Loucy (cell line): ENCODE data around the gene WNT5A.

Source experiments
- H2AFZ ChIP-seq: fragments of 200-600 bp; sonication (generic); 2 replicates; pipeline ENCODE4 v1.6.0; 2016; ENCODE audit warnings: antibody characterized with exemption, mild to moderate bottlenecking, low read length, moderate library complexity
- H3F3A ChIP-seq: fragments of 200-600 bp; 2 replicates; pipeline ENCODE4 v1.6.0; 2016; ENCODE audit warnings: antibody characterized with exemption, low read depth, mild to moderate bottlenecking
- H3K27me3 ChIP-seq: fragments of 200-600 bp; sonication (generic); 2 replicates; pipeline ENCODE4 v1.6.1; 2014; ENCODE audit warnings: low read length, mild to moderate bottlenecking; ENCODE audit not compliant: insufficient read depth, poor library complexity, severe bottlenecking
- H3K36me3 ChIP-seq: fragments of 200-600 bp; sonication (generic); 2 replicates; pipeline ENCODE4 v1.6.1; 2016; ENCODE audit warnings: low read length; ENCODE audit not compliant: insufficient read depth
- H3K4me1 ChIP-seq: fragments of 200-600 bp; sonication (generic); 2 replicates; pipeline ENCODE4 v1.5.1; 2014; ENCODE audit warnings: low read length, mild to moderate bottlenecking; ENCODE audit not compliant: insufficient read depth, poor library complexity, severe bottlenecking
- H3K4me2 ChIP-seq: fragments of 200-600 bp; sonication (generic); 2 replicates; pipeline ENCODE4 v1.6.0; 2014; ENCODE audit warnings: antibody characterized with exemption, low read length, low read depth, mild to moderate bottlenecking; ENCODE audit not compliant: poor library complexity, severe bottlenecking
- H3K4me3 ChIP-seq: fragments of 200-600 bp; sonication (generic); 2 replicates; pipeline ENCODE4 v1.5.1; 2014; ENCODE audit warnings: low read length, mild to moderate bottlenecking, mixed read lengths; ENCODE audit not compliant: poor library complexity, severe bottlenecking
- H3K79me2 ChIP-seq: fragments of 200-600 bp; sonication (generic); 2 replicates; pipeline ENCODE4 v1.6.1; 2014; ENCODE audit warnings: low read length; ENCODE audit not compliant: insufficient read depth
- H3K9ac ChIP-seq: fragments of 200-600 bp; sonication (generic); 2 replicates; pipeline ENCODE4 v1.6.0; 2014; ENCODE audit warnings: mild to moderate bottlenecking, low read depth, low read length, moderate library complexity; ENCODE audit not compliant: poor library complexity, severe bottlenecking
- H3K9me2 ChIP-seq: fragments of 200-600 bp; sonication (generic); replicated peaks from 2 replicates; pipeline ENCODE4 v1.6.1; 2016; ENCODE audit warnings: low read depth, low read length, mixed read lengths
- H3K9me3 ChIP-seq: fragments of 200-600 bp; sonication (generic); 2 replicates; pipeline ENCODE4 v1.6.1; 2014; ENCODE audit warnings: mild to moderate bottlenecking, antibody characterized with exemption, low read length, low read depth; ENCODE audit not compliant: insufficient read depth
- H4K20me1 ChIP-seq: fragments of 200-600 bp; sonication (generic); 2 replicates; pipeline ENCODE4 v1.6.0; 2014; ENCODE audit warnings: antibody characterized with exemption, low read length, mild to moderate bottlenecking; ENCODE audit not compliant: insufficient read depth, poor library complexity, severe bottlenecking
- EZH2phosphoT487 ChIP-seq: fragments of 200-600 bp; IDR thresholded peaks from 2 replicates; pipeline ENCODE4 v1.6.1; 2018; ENCODE audit warnings: antibody characterized with exemption, mild to moderate bottlenecking, moderate library complexity, borderline replicate concordance
- TF ChIP-seq, protein P1 (sequence below): fragments of 200-600 bp; sonication (generic); conservative IDR thresholded peaks from 2 replicates; pipeline ENCODE4 v1.5.1; 2014; ENCODE audit warnings: mild to moderate bottlenecking, antibody characterized with exemption, low read length

WNT5A gene

DNA sequence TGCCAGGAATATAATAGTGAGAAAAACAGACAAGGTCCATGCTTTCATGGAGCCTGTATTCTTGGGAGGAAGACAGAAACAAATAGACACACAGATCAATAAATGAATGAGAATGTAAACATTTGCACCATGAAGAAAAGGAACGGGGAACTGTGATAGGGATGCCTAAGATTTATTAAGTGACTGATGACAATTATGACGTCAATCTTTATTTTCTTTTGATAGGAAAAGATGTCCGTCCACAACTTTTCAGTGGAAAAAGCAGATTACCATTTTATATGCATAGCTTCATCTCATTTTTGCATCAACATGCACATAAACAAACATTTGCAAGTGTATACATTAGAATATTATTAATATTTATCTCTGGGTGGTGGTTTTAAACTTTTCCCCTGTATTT, 27.9 kb upstream of the WNT5A start:
- no peaks in the 10 kb centered on the region for H3K4me1 ChIP-seq

DNA sequence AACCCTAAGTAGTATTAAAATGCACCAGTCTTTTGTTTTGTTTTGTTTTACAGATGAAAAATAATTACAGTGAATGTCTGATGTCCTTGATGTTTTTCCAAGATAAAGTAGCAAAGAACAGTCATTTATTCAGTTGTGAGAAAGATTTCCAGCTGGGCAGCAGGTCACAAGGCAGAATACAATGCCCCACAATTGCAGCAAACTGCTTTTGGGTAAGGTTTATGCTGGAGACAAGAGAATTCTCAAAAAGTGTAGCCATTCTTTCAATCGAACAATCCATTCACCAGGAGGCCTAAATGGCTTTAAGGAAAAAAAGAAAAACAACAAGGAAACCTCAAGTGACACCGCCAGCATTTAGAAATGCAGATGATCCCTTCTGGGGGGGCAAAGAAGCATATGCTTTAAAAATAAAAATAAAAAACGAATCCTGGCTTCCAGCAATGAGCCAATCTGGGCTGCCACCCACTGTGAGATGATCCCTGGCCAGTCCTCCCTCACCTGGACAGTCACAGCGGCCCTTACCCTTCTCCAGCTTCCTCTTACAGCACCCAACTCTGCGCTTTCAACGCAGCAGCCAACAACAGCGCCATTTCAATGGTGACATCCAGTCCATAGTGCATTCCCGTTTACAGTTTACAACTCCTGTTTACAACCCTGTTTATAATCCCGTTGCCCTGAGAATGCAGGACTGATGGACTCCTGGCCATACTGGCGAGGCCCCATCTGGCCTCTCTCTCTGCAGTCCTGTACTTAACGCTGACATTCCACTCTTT, 25.7 kb upstream of the WNT5A start:
- Histone ChIP-seq H3K9ac (no peak overlapping the region), H3K4me3 (no peak overlapping the region), H4K20me1 (no peaks in the 10 kb centered on the region), H3K9me3 (no peaks in the 10 kb centered on the region), H3K79me2 (no peaks in the 10 kb centered on the region), H3K9me2 (no peaks in the 10 kb centered on the region), H3K27me3 (no peaks in the 10 kb centered on the region), H3F3A (no peaks in the 10 kb centered on the region), H2AFZ (0 out of 2 replicates have a peak overlapping the region, but pooled peaks have one; percentile 30), H3K4me2 (no peak overlapping the region), H3K4me1 (no peaks in the 10 kb centered on the region), H3K36me3 (no peaks in the 10 kb centered on the region)
- TF ChIP-seq, protein P1, sequence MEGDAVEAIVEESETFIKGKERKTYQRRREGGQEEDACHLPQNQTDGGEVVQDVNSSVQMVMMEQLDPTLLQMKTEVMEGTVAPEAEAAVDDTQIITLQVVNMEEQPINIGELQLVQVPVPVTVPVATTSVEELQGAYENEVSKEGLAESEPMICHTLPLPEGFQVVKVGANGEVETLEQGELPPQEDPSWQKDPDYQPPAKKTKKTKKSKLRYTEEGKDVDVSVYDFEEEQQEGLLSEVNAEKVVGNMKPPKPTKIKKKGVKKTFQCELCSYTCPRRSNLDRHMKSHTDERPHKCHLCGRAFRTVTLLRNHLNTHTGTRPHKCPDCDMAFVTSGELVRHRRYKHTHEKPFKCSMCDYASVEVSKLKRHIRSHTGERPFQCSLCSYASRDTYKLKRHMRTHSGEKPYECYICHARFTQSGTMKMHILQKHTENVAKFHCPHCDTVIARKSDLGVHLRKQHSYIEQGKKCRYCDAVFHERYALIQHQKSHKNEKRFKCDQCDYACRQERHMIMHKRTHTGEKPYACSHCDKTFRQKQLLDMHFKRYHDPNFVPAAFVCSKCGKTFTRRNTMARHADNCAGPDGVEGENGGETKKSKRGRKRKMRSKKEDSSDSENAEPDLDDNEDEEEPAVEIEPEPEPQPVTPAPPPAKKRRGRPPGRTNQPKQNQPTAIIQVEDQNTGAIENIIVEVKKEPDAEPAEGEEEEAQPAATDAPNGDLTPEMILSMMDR: no peak
- TF ChIP-seq EZH2phosphoT487: no peak

More for the DNA sequence above, 27.9 kb upstream of the WNT5A start:
- H4K20me1 ChIP-seq: no peaks in the 10 kb centered on the region
- H3K79me2 ChIP-seq: no peaks in the 10 kb centered on the region
- no peaks in the 10 kb centered on the region for H3F3A ChIP-seq
- H3K9me3 ChIP-seq: no peaks in the 10 kb centered on the region
- H3K4me2 ChIP-seq: no peak overlapping the region
- no peaks in the 10 kb centered on the region for H3K9me2 ChIP-seq
- no peak overlapping the region for H3K9ac ChIP-seq
- no peaks in the 10 kb centered on the region for H3K36me3 ChIP-seq
- no peak overlapping the region for H2AFZ ChIP-seq
- H3K27me3 ChIP-seq: no peaks in the 10 kb centered on the region
- TF ChIP-seq, protein P1: no peak
- TF ChIP-seq EZH2phosphoT487: no peak
- no peak overlapping the region for H3K4me3 ChIP-seq

DNA sequence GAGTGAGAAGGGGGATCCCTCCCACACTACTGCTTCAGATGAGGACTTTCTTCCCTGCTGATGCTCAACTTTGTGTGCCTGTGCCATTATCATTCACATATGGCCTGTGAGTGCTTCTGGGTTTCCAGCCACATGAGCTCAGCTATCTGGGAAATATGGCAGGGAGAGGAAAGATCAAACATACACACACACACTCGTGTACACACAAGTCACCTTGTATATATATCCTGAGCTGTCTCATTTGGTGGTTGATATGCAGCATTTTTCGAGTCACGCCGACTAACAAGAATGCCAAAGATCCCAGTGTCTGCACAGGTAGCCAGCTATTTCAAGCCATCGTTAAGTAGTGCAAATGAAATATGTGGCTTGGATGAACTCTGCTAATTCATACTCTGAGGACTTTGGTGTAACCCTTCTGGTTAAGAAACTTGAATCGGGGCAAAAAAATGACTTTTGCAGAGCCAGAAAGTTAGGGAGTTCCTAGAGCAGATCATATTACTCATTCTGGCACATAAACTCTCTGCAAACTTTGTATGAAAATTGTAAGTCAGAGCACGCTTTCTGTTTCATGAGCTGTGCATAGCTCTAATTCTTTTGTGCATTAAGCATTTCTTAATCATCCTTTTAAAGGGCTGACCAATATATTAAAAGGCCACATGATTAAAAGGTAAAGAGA, 24.9 kb upstream of the WNT5A start:
- Histone ChIP-seq H4K20me1 (no peaks in the 10 kb centered on the region), H3K9me2 (no peaks in the 10 kb centered on the region), H3K79me2 (no peaks in the 10 kb centered on the region), H3K4me1 (no peaks in the 10 kb centered on the region), H3K9ac (no peak overlapping the region), H3K4me3 (no peak overlapping the region), H3K27me3 (no peaks in the 10 kb centered on the region), H3K4me2 (no peak overlapping the region), H3K9me3 (no peaks in the 10 kb centered on the region), H2AFZ (0 out of 2 replicates have a peak overlapping the region, but pooled peaks have one; percentile 30), H3F3A (no peaks in the 10 kb centered on the region), H3K36me3 (no peaks in the 10 kb centered on the region)
- TF ChIP-seq EZH2phosphoT487: no peak
- TF ChIP-seq, protein P1: no peak
